Right lobe of liver (tissue), 4 donors: ENCODE results near the gene ARHGEF2.

Experiments
- POLR2A ChIP-seq: fragments of 450-650 bp; IDR thresholded peaks from one replicate; pipeline ENCODE4 v1.6.1; 2017; ENCODE audit warnings: antibody characterized with exemption, mild to moderate bottlenecking
- TF ChIP-seq, protein P1 (sequence below), 4 donors: fragments of 200-600 bp in 3 of 4; fragments of 450-650 bp in 1 of 4; IDR thresholded peaks; one replicate each; pipeline versions ENCODE4 v1.5.1 to v1.8.0; 2016 to 2022; ENCODE audit warnings: antibody characterized with exemption in 4 of 4, mild to moderate bottlenecking in 2 of 4
- donor health status: DM: no; HTN: no; CAD: no.
- donor health status: DM: no; HTN: no; CAD: no.
- donor health status: DM: no; HTN: yes; CAD: no.

DNA sequence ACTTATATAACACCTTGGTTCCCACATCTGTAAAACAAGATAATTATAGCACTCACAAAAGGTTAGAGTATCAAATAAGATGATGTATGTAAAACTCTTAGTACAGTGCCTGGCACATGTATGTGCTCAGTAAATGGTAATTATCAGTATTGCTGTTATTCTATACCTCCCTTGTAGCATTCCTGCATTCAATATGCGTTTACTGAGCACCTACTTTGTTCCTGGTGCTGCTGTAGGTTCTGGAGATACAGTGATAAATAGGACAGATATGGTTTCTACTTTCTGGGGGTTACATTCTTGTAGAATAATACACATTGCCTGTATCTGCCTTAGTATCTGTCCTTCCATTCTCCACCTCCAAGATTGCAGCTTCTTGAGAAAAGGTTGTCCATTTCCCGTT is 43.6 kb upstream of the ARHGEF2 start:
- TF ChIP-seq, protein P1, sequence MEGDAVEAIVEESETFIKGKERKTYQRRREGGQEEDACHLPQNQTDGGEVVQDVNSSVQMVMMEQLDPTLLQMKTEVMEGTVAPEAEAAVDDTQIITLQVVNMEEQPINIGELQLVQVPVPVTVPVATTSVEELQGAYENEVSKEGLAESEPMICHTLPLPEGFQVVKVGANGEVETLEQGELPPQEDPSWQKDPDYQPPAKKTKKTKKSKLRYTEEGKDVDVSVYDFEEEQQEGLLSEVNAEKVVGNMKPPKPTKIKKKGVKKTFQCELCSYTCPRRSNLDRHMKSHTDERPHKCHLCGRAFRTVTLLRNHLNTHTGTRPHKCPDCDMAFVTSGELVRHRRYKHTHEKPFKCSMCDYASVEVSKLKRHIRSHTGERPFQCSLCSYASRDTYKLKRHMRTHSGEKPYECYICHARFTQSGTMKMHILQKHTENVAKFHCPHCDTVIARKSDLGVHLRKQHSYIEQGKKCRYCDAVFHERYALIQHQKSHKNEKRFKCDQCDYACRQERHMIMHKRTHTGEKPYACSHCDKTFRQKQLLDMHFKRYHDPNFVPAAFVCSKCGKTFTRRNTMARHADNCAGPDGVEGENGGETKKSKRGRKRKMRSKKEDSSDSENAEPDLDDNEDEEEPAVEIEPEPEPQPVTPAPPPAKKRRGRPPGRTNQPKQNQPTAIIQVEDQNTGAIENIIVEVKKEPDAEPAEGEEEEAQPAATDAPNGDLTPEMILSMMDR (IDR thresholded peaks at IDR 0.05): no peak
- TF ChIP-seq POLR2A: no peak
